HL-60 (cell line): ENCODE measurements around the gene ZNF587B.
"Not testable (repeated sequence)": the region's sequence is repeated elsewhere in the genome, so short reads cannot be mapped to it uniquely, and the experiment has no call there.

Source experiments
- CTCF ChIP-seq: IDR thresholded peaks from one replicate; pipeline ENCODE4 v1.5.1; 2011; ENCODE audit warnings: low read length, control low read depth, inconsistent platforms; ENCODE audit not compliant: insufficient read depth
- POLR2AphosphoS5 ChIP-seq: IDR thresholded peaks from 2 replicates; pipeline ENCODE4 v1.6.1; 2012; ENCODE audit warnings: low read depth
- REST ChIP-seq: IDR thresholded peaks from 2 replicates; pipeline ENCODE4 v1.6.1; 2012; ENCODE audit warnings: low read depth; ENCODE audit not compliant: insufficient replicate concordance
- SPI1 ChIP-seq: IDR thresholded peaks from 2 replicates; pipeline ENCODE4 v1.6.1; 2012; ENCODE audit warnings: low read depth, mild to moderate bottlenecking, borderline replicate concordance

- not testable (repeated sequence) for TF ChIP-seq CTCF, REST, SPI1, POLR2AphosphoS5
Measured at GRCh38 chr19:57796580-57796979, 33.5 kb upstream of the ZNF587B start.
